Natural killer cell (primary cell): ENCODE results near the gene NELFCD. TPM values are rescaled to one million over a fixed set of nuclear protein-coding genes. Genes with fewer than 3 reads are reported as not detected.

Experiments used
- ATAC-seq, 3 donors: fragments of 150-1000 bp in 2 of 3; fragments of 200-7000 bp in 1 of 3; cut with Tn5 transposase; 1 replicate in 1 of 3; 2 replicates in 2 of 3; pipeline ENCODE4 v1.10.0; 2021; ENCODE audit warnings: mild to moderate bottlenecking in 2 of 3, moderate library complexity in 2 of 3
- DNase-seq, 2 donors: peaks; one replicate each; pipeline versions ENCODE4 v3.0.0 to v3.0.0-alpha.2; 2013 to 2021; ENCODE audit warnings: mixed read lengths in 1 of 2
- H3K27ac ChIP-seq: one replicate; pipeline ENCODE4 v1.5.1; 2013; ENCODE audit warnings: mild to moderate bottlenecking, low read length
- H3K27me3 ChIP-seq: one replicate; pipeline ENCODE4 v1.6.1; 2013; ENCODE audit warnings: low read length; ENCODE audit not compliant: control insufficient read depth, insufficient read depth
- H3K36me3 ChIP-seq: one replicate; pipeline ENCODE4 v1.6.1; 2013; ENCODE audit warnings: low read length; ENCODE audit not compliant: control insufficient read depth, insufficient read depth
- H3K4me1 ChIP-seq: one replicate; pipeline ENCODE4 v1.6.1; 2013; ENCODE audit warnings: low read length; ENCODE audit not compliant: control insufficient read depth, insufficient read depth
- H3K4me3 ChIP-seq: one replicate; pipeline ENCODE4 v1.5.1; 2013; ENCODE audit warnings: low read length
- H3K9me3 ChIP-seq: one replicate; pipeline ENCODE4 v1.6.1; 2013; ENCODE audit warnings: low read length; ENCODE audit not compliant: control insufficient read depth, insufficient read depth
- H3K27ac Mint-ChIP-seq, 2 donors: one replicate each; pipeline ENCODE4 v1.8.0; 2022; ENCODE audit warnings: mild to moderate bottlenecking in 2 of 2, mixed read lengths in 2 of 2, moderate library complexity in 1 of 2
- H3K27me3 Mint-ChIP-seq, 2 donors: one replicate each; pipeline ENCODE4 v1.8.0; 2022; ENCODE audit warnings: low read depth in 2 of 2, mixed read lengths in 2 of 2
- H3K36me3 Mint-ChIP-seq: one replicate; pipeline ENCODE4 v1.8.0; 2022; ENCODE audit warnings: mixed read lengths
- H3K4me1 Mint-ChIP-seq, 2 donors: one replicate each; pipeline ENCODE4 v1.8.0; 2022; ENCODE audit warnings: mixed read lengths in 2 of 2
- H3K4me3 Mint-ChIP-seq: one replicate; pipeline ENCODE4 v1.8.0; 2022; ENCODE audit warnings: mild to moderate bottlenecking, moderate library complexity, mixed read lengths
- H3K9me3 Mint-ChIP-seq, 2 donors: one replicate each; pipeline ENCODE4 v1.8.0; 2022; ENCODE audit warnings: mixed read lengths in 2 of 2
- CTCF ChIP-seq: fragments of 200-600 bp; IDR thresholded peaks from one replicate; pipeline ENCODE4 v1.8.0; 2022; ENCODE audit warnings: antibody characterized with exemption
- WGBS: methylation state at CpG from one replicate; pipeline ENCODE4 v1.1.7; 2013; ENCODE audit warnings: missing lambda C conversion rate; ENCODE audit not compliant: insufficient coverage; 5-methylcytosine and 5-hydroxymethylcytosine counted together
- intact Hi-C: fragments of 100-400 bp; cut with micrococcal nuclease; formaldehyde crosslinking; loops from one replicate; pipeline ENCODE4 v1.14.2; 2022
- total RNA-seq, 4 donors: library from RNA; stranded (reverse); fragments of 120-200 nt in 1 of 4; gene quantifications; one replicate each; pipeline versions ENCODE4 v1.2.3 to v1.2.4, GENCODE V29; 2013 to 2022

NELFCD gene
- total RNA-seq, 3 donors from 2014 or later (not counting 1 experiment from before 2014, with no cell fraction given): 75.7 to 105 (median 92.6) TPM

- no peaks in the 10 kb centered on the region for H3K27me3 Mint-ChIP-seq
- peaks cover 70% of the 10 kb centered on the region for H3K36me3 ChIP-seq
- no peaks in the 10 kb centered on the region for H3K9me3 ChIP-seq
- H3K4me1 ChIP-seq: peaks cover 8% of the 10 kb centered on the region
- TF ChIP-seq CTCF: no peak
- no peak overlapping the region for H3K27ac ChIP-seq
- no peak for DNase-seq
- peak overlapping the region in 1 of 2 donors; percentile 14 for H3K27ac Mint-ChIP-seq
- no peaks in the 10 kb centered on the region for H3K9me3 Mint-ChIP-seq
- no peak overlapping the region for H3K4me3 ChIP-seq
- peaks cover 48 to 59% of the 10 kb centered on the region in 2 donors for H3K4me1 Mint-ChIP-seq
- H3K27me3 ChIP-seq: no peaks in the 10 kb centered on the region
- no peak overlapping the region for H3K4me3 Mint-ChIP-seq
- intact Hi-C loops: no loop called here
- WGBS: 89% methylated on average over 2 of the region's 2 CpGs
- ATAC-seq: no peak
- peaks cover 24% of the 10 kb centered on the region for H3K36me3 Mint-ChIP-seq
These were observed 44.0 kb downstream of the NELFCD start for GRCh38 chr20:59025086-59025485.

GRCh38 chr20:59025511-59025910 lies 44.5 kb downstream of the NELFCD start:
- no peak for ATAC-seq
- Histone ChIP-seq H3K27ac (no peak overlapping the region), H3K36me3 (peaks cover 72% of the 10 kb centered on the region), H3K4me3 (no peak overlapping the region), H3K27me3 (no peaks in the 10 kb centered on the region), H3K9me3 (no peaks in the 10 kb centered on the region), H3K4me1 (peaks cover 8% of the 10 kb centered on the region)
- WGBS: 92% methylated on average over 4 of the region's 4 CpGs
- Mint-ChIP-seq H3K27me3 (no peaks in the 10 kb centered on the region), H3K36me3 (peaks cover 28% of the 10 kb centered on the region), H3K27ac (peak overlapping the region in 1 of 2 donors; percentile 14), H3K4me3 (no peak overlapping the region), H3K4me1 (peaks cover 52 to 63% of the 10 kb centered on the region in 2 donors), H3K9me3 (no peaks in the 10 kb centered on the region)
- DNase-seq: no peak
- TF ChIP-seq CTCF: no peak
- intact Hi-C loops: no loop called here

- 97% methylated on average over 5 of the region's 5 CpGs for WGBS
- Histone ChIP-seq H3K9me3 (no peaks in the 10 kb centered on the region), H3K36me3 (peaks cover 72% of the 10 kb centered on the region), H3K4me3 (no peak overlapping the region), H3K27ac (no peak overlapping the region), H3K4me1 (peaks cover 16% of the 10 kb centered on the region), H3K27me3 (no peaks in the 10 kb centered on the region)
- Mint-ChIP-seq H3K36me3 (peaks cover 28% of the 10 kb centered on the region), H3K27me3 (no peaks in the 10 kb centered on the region), H3K4me1 (peaks cover 59 to 74% of the 10 kb centered on the region in 2 donors), H3K9me3 (no peaks in the 10 kb centered on the region), H3K4me3 (no peak overlapping the region), H3K27ac (peak overlapping the region; percentile 1 to 8)
- ATAC-seq (no peak), DNase-seq (no peak)
- intact Hi-C loops: no loop called here
- no peak for TF ChIP-seq CTCF
These were observed 46.1 kb downstream of the NELFCD start for GRCh38 chr20:59026904-59027740.
